H1 (cell line): ENCODE measurements around the gene DNLZ. TPM values are rescaled to one million over a fixed set of nuclear protein-coding genes. Genes with fewer than 3 reads are reported as not detected.

Experiments
- CTCF ChIA-PET: fragments of 300-600 bp; sonication (Branson Sonifier 250); formaldehyde crosslinking; loops from one replicate; lab custom pipeline; 2021; ENCODE audit not compliant: partially characterized antibody; lab: Charles Lee
- POLR2A ChIA-PET: fragments of 300-600 bp; sonication (Branson Sonifier 250); formaldehyde crosslinking; loops from one replicate; lab custom pipeline; 2021; ENCODE audit warnings: inconsistent platforms; ENCODE audit not compliant: partially characterized antibody; lab: Charles Lee
- DNase-seq, 2 experiments: peaks; one replicate each; pipeline versions ENCODE4 v3.0.0 to v3.0.0-alpha.2; 2010 to 2022; ENCODE audit warnings: low spot score in 2 of 2, low read depth in 1 of 2, mixed read lengths in 1 of 2
- FAIRE-seq: peaks from 2 replicates; lab custom pipeline; 2011; peaks lifted over from hg19 to GRCh38; lab: Jason Lieb, UNC
- H2AFZ ChIP-seq: 2 replicates; pipeline ENCODE4 v1.8.1; 2012; ENCODE audit warnings: low read length, inconsistent platforms
- H2AK5ac ChIP-seq: 2 replicates; pipeline ENCODE4 v1.6.1; 2013; ENCODE audit warnings: low read depth, low read length
- H2BK120ac ChIP-seq: replicated peaks from 2 replicates; pipeline ENCODE3; 2013; ENCODE audit warnings: low read depth, low read length, inconsistent platforms
- H2BK12ac ChIP-seq: 2 replicates; pipeline ENCODE4 v1.6.1; 2013; ENCODE audit warnings: low read depth, low read length
- H2BK15ac ChIP-seq: 2 replicates; pipeline ENCODE4 v1.6.1; 2013; ENCODE audit warnings: low read length
- H2BK20ac ChIP-seq: 2 replicates; pipeline ENCODE4 v1.6.1; 2013; ENCODE audit warnings: low read length
- H2BK5ac ChIP-seq: 2 replicates; pipeline ENCODE4 v1.6.1; 2013; ENCODE audit warnings: low read depth, low read length
- H3K14ac ChIP-seq: 2 replicates; pipeline ENCODE4 v1.6.1; 2013; ENCODE audit warnings: inconsistent platforms; ENCODE audit not compliant: insufficient read length
- H3K18ac ChIP-seq: 2 replicates; pipeline ENCODE4 v1.6.1; 2013; ENCODE audit warnings: low read length; ENCODE audit errors: extremely low read depth
- H3K23ac ChIP-seq: 2 replicates; pipeline ENCODE4 v1.6.1; 2013; ENCODE audit warnings: inconsistent platforms; ENCODE audit not compliant: insufficient read length
- H3K23me2 ChIP-seq: 2 replicates; pipeline ENCODE4 v1.6.1; 2013; ENCODE audit warnings: low read depth, low read length
- H3K27ac ChIP-seq: 2 replicates; pipeline ENCODE4 v1.6.1; 2011; ENCODE audit warnings: low read depth, low read length, inconsistent platforms
- H3K27me3 ChIP-seq, 4 experiments: replicated peaks in 1 of 4; 1 replicate in 1 of 4; 2 replicates in 3 of 4; pipeline versions ENCODE4 v1.6.1 to v1.8.1; 2011 to 2013; ENCODE audit warnings: low read length in 3 of 4, mild to moderate bottlenecking in 3 of 4, inconsistent platforms in 2 of 4, mixed read lengths in 2 of 4, moderate library complexity in 1 of 4; ENCODE audit not compliant: control insufficient read depth in 3 of 4, insufficient read depth in 3 of 4; ENCODE audit errors: extremely low read depth in 1 of 4
- H3K36me3 ChIP-seq, 4 experiments: 2 replicates each; pipeline versions ENCODE4 v1.6.1 to v1.8.1; 2011 to 2013; ENCODE audit warnings: mild to moderate bottlenecking in 4 of 4, low read length in 3 of 4, moderate library complexity in 2 of 4, control low read depth in 1 of 4, inconsistent platforms in 1 of 4; ENCODE audit not compliant: insufficient read depth in 4 of 4, control insufficient read depth in 2 of 4
- H3K4ac ChIP-seq: replicated peaks from 2 replicates; pipeline ENCODE3; 2013; ENCODE audit warnings: low read length, low read depth, mixed read lengths, inconsistent platforms; ENCODE audit not compliant: insufficient read length
- H3K4me1 ChIP-seq, 4 experiments: replicated peaks in 1 of 4; 1 replicate in 1 of 4; 2 replicates in 3 of 4; pipeline versions ENCODE4 v1.6.1 to v1.8.1; 2011 to 2013; ENCODE audit warnings: low read length in 3 of 4, inconsistent platforms in 2 of 4, mixed read lengths in 1 of 4; ENCODE audit not compliant: insufficient read depth in 4 of 4, control insufficient read depth in 3 of 4
- H3K4me2 ChIP-seq, 2 experiments: 2 replicates each; pipeline versions ENCODE4 v1.6.1 to v1.8.1; 2011 to 2013; ENCODE audit warnings: low read depth in 2 of 2, low read length in 2 of 2, control low read depth in 1 of 2, inconsistent platforms in 1 of 2, mild to moderate bottlenecking in 1 of 2; ENCODE audit not compliant: insufficient read depth in 1 of 2
- H3K4me3 ChIP-seq, 4 experiments: fragments of 200-600, 300-600 bp in 1 of 4; sonication (generic), shearing (Covaris generic), sonication (Bioruptor Twin) in 1 of 4; 2 replicates each; pipeline versions ENCODE4 v1.5.1 to v1.8.1; 2011 to 2016; ENCODE audit warnings: low read length in 4 of 4, low read depth in 3 of 4, control low read depth in 2 of 4, inconsistent platforms in 2 of 4, mild to moderate bottlenecking in 2 of 4, mixed read lengths in 1 of 4, moderate library complexity in 1 of 4; ENCODE audit not compliant: insufficient read depth in 2 of 4; ENCODE audit errors: extremely low read depth in 1 of 4
- H3K56ac ChIP-seq: replicated peaks from 2 replicates; pipeline ENCODE3; 2013; ENCODE audit warnings: low read depth, mild to moderate bottlenecking, mixed read lengths, low read length, inconsistent platforms; ENCODE audit not compliant: insufficient read length
- H3K79me1 ChIP-seq: 2 replicates; pipeline ENCODE4 v1.6.1; 2013; ENCODE audit warnings: low read depth, low read length, control low read depth
- H3K79me2 ChIP-seq, 2 experiments: 2 replicates each; pipeline versions ENCODE4 v1.6.1 to v1.8.1; 2012 to 2013; ENCODE audit warnings: low read length in 2 of 2, mild to moderate bottlenecking in 2 of 2, inconsistent platforms in 1 of 2; ENCODE audit not compliant: insufficient read depth in 2 of 2, control insufficient read depth in 1 of 2
- H3K9ac ChIP-seq, 4 experiments: replicated peaks in 1 of 4; 1 replicate in 1 of 4; 2 replicates in 3 of 4; pipeline versions ENCODE4 v1.6.1 to v1.8.1; 2011 to 2013; ENCODE audit warnings: low read depth in 3 of 4, low read length in 3 of 4, control low read depth in 2 of 4, mild to moderate bottlenecking in 2 of 4, moderate library complexity in 2 of 4, inconsistent platforms in 1 of 4; ENCODE audit errors: extremely low read depth in 1 of 4
- H3K9me3 ChIP-seq, 2 experiments: 2 replicates each; pipeline versions ENCODE4 v1.6.1 to v1.8.1; 2012 to 2013; ENCODE audit warnings: mild to moderate bottlenecking in 2 of 2, moderate library complexity in 2 of 2, control low read depth in 1 of 2, inconsistent platforms in 1 of 2, low read depth in 1 of 2, low read length in 1 of 2, mixed read lengths in 1 of 2; ENCODE audit not compliant: insufficient read depth in 2 of 2
- H4K20me1 ChIP-seq, 2 experiments: replicated peaks in 1 of 2; 2 replicates each; pipeline versions ENCODE3 to v1.8.1; 2011 to 2013; ENCODE audit warnings: inconsistent platforms in 2 of 2, low read length in 2 of 2, mild to moderate bottlenecking in 1 of 2; ENCODE audit not compliant: insufficient read depth in 2 of 2, control insufficient read depth in 1 of 2
- H4K5ac ChIP-seq: 2 replicates; pipeline ENCODE4 v1.6.1; 2013; ENCODE audit warnings: low read length, low read depth, mixed read lengths, inconsistent platforms; ENCODE audit not compliant: insufficient read length
- H4K8ac ChIP-seq: 2 replicates; pipeline ENCODE4 v1.8.0; 2013; ENCODE audit warnings: mild to moderate bottlenecking, moderate library complexity, low read length, inconsistent platforms; ENCODE audit not compliant: insufficient read depth; ENCODE audit errors: extremely low read depth
- H4K91ac ChIP-seq: replicated peaks from 2 replicates; pipeline ENCODE3; 2013; ENCODE audit warnings: low read length, mixed read lengths, inconsistent platforms; ENCODE audit not compliant: insufficient read length
- EZH2 ChIP-seq: fragments of 200-600 bp; sonication (generic); IDR thresholded peaks from 2 replicates; pipeline ENCODE4 v1.7.1; 2012; ENCODE audit warnings: low read depth, mild to moderate bottlenecking, moderate library complexity, low read length, inconsistent platforms; ENCODE audit not compliant: severe bottlenecking
- KDM1A ChIP-seq: fragments of 200-600, 300-600 bp; sonication (generic); IDR thresholded peaks from 2 replicates; pipeline ENCODE4 v1.7.1; 2016; ENCODE audit warnings: mild to moderate bottlenecking, low read length, borderline replicate concordance
- RAD21 ChIP-seq, 2 experiments: IDR thresholded peaks in 1 of 2; conservative IDR thresholded peaks in 1 of 2; 2 replicates each; pipeline ENCODE4 v1.6.1; 2011; ENCODE audit warnings: low read depth in 2 of 2, low read length in 2 of 2, improper control_type of control experiment in 1 of 2, inconsistent platforms in 1 of 2, mild to moderate bottlenecking in 1 of 2, moderate library complexity in 1 of 2
- SIX5 ChIP-seq: IDR thresholded peaks from 2 replicates; pipeline ENCODE4 v1.6.1; 2011; ENCODE audit warnings: mild to moderate bottlenecking, low read depth, low read length
- SP4 ChIP-seq: IDR thresholded peaks from 2 replicates; pipeline ENCODE4 v1.6.1; 2012; ENCODE audit warnings: low read length, inconsistent platforms
- SRF ChIP-seq: IDR thresholded peaks from 2 replicates; pipeline ENCODE4 v1.6.1; 2011; ENCODE audit warnings: mild to moderate bottlenecking, low read depth, low read length, moderate library complexity
- WGBS, 2 experiments: shearing (Covaris generic) in 1 of 2; methylation state at CpG; one replicate each; pipeline versions ENCODE4 v1.1.6 to v1.1.7; 2013 to 2015; ENCODE audit warnings: low lambda C conversion rate in 2 of 2, mixed read lengths in 2 of 2, inconsistent platforms in 1 of 2, low coverage in 1 of 2, missing lambda C conversion rate in 1 of 2; ENCODE audit not compliant: insufficient replicate concordance in 2 of 2, insufficient coverage in 1 of 2, insufficient read length in 1 of 2; ENCODE audit errors: extremely low coverage in 1 of 2, missing lambda C conversion rate in 1 of 2; 5-methylcytosine and 5-hydroxymethylcytosine counted together
- polyA plus RNA-seq, 7 experiments: library from polyadenylated mRNA; depleted of rRNA in 3 of 7; stranded (reverse) in 5 of 7; unstranded in 2 of 7; fragments of >200 nt in 5 of 7; fragments of 200-250 nt in 2 of 7; gene quantifications; 1 replicate in 5 of 7; 2 replicates in 1 of 7; 4 replicates in 1 of 7; pipeline versions ENCODE4 v1.2.1 to v1.2.3, GENCODE V29; 2011 to 2013; ENCODE audit warnings: missing spikeins in 2 of 7, mixed read lengths in 2 of 7
- total RNA-seq: library from RNA; stranded (reverse); fragmentation: NEBNext Ultra II Directional; extraction: Animal tissue kit (Norgen Biotek cat#: 25700); gene quantifications from 2 replicates; pipeline ENCODE4 v1.2.1, GENCODE V29; 2021

The DNLZ gene
- total and polyA plus RNA-seq, 2 of the 8 experiments (the other 6 are each of a cell fraction or from before 2014, with no cell fraction given), result 11.6 to 17.9 TPM

DNA sequence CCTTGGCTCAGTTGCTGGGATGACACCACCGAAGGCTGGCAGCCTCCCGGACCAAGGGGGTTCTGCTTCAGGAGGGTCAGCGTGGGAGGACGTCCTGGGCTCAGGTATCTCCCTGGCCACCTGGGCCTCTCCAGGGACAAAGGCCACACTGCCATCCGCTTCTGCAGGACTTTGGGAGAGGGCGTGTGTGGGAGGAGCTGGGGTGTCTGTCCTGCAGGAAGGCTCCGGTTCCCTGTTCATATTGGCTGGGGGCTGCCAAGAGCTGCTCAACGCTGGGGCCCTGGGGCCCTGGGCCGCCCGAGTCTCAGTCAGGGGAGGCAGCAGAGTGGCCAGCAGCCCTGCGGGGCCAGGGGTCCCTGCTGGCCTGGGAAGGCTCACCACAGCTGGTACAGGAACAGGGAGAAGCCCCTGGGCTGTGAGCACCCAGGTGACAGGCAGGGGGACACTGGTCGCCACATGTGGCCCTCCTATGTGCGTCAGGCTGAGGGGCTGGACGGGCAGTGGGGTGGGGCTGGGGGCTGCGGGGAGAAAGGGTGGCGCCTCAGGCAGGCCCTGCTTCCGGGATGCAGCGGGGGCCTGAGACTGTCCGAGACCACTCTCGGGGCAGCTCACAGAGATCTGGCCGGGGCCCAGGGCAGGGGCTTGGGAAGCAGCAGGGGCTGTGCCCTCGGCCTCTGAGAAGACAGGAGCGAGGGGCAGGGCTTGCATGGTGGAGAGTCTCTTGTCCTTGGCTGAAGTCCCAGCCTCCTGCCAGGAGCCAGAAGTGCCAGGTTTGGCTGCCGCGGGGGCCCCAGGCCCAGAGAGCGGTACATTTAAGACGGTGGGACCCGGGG, 14.8 kb upstream of the DNLZ start:
- no peak overlapping the region for H3K4ac ChIP-seq
- H2BK120ac ChIP-seq, result no peak overlapping the region
- 88% methylated on average over 20 of the region's 28 CpGs; no CpG with 5 or more reads in 1 of the 2 experiments for WGBS, 2 experiments
- peaks cover 6 to 48% (median 22%) of the 10 kb centered on the region in 4 experiments; a peak in 7 of 8 replicates for H3K36me3 ChIP-seq
- no peaks in the 10 kb centered on the region for H3K79me2 ChIP-seq
- H3K23me2 ChIP-seq, result no peaks in the 10 kb centered on the region
- no peak overlapping the region for H3K56ac ChIP-seq
- no peak overlapping the region for H2BK12ac ChIP-seq
- no peaks in the 10 kb centered on the region for H3K4me1 ChIP-seq
- H3K9me3 ChIP-seq, result no peaks in the 10 kb centered on the region
- peak overlapping the region; percentile 79; the same call in 1 of the 2 replicates for H4K8ac ChIP-seq
- H3K18ac ChIP-seq, result no peak overlapping the region
- H3K27ac ChIP-seq, result no peak overlapping the region
- no peaks in the 10 kb centered on the region; the same call in 1 of the 2 replicates for H3K79me1 ChIP-seq
- H2BK15ac ChIP-seq, result no peak overlapping the region
- peaks cover 5 to 15% of the 10 kb centered on the region in 2 experiments for H4K20me1 ChIP-seq
- no peak overlapping the region for H2BK5ac ChIP-seq
- DNase-seq (no peak), FAIRE-seq (no peak)
- TF ChIP-seq KDM1A, result no peak
- TF ChIP-seq SRF, result no peak
- TF ChIP-seq EZH2, result no peak
- TF ChIP-seq SP4, result no peak
- no peak for TF ChIP-seq RAD21 (IDR thresholded peaks at IDR 0.05 in 1 of 2, conservative IDR thresholded peaks at IDR 0.05 in 1 of 2; ENCODE audit: low read depth in 2 of 2, low read length in 2 of 2)
- no peak for TF ChIP-seq SIX5
- H3K4me2 ChIP-seq, result no peak overlapping the region
- ChIA-PET CTCF (interaction anchor here (0.5 to 1.7 kb wide), 8 partner anchors 12 to 110 kb away, joined by 3 to 6 read pairs (median 4); partner anchors contain the start of gene DNLZ), POLR2A (interaction anchor here (1.1 to 6.1 kb wide), 9 partner anchors 8 to 80 kb away, joined by 3 to 38 read pairs (median 6); partner anchors contain the start of genes DNLZ and SNAPC4)
- no peak overlapping the region for H2AK5ac ChIP-seq
- H3K4me3 ChIP-seq, result no peak overlapping the region
- no peak overlapping the region for H2BK20ac ChIP-seq
- H3K9ac ChIP-seq, result no peak overlapping the region
- H3K14ac ChIP-seq, result no peak overlapping the region
- H2AFZ ChIP-seq, result no peak overlapping the region
- H3K23ac ChIP-seq, result no peak overlapping the region
- H3K27me3 ChIP-seq, result no peaks in the 10 kb centered on the region
- H4K5ac ChIP-seq, result no peak overlapping the region
- no peak overlapping the region for H4K91ac ChIP-seq
